NCI-H524 treated with DMSO at 0.1 percent for 48 hours (cell line): ENCODE measurements around the gene SNF8.
"Not testable (repeated sequence)": the region's sequence is repeated elsewhere in the genome, so short reads cannot be mapped to it uniquely, and the experiment has no call there.

ENCODE experiments used
- DNase-seq: peaks from one replicate; lab custom pipeline; 2025; lab: John Stamatoyannopoulos, UW

SNF8 gene

GRCh38 chr17:48944515-48945260 is at the start of gene SNF8:
Gene SNF8, minus strand, starts transcription at chr17:48944842. Its CDS starts 108 bp downstream, at chr17:48944734.
- DNase-seq, result peak; percentile 52

- no peak for DNase-seq
Observed at GRCh38 chr17:48993951-48994350, 49.3 kb upstream of the SNF8 start.

GRCh38 chr17:48993305-48993704 is 48.7 kb upstream of the SNF8 start:
- no peak for DNase-seq

DNA sequence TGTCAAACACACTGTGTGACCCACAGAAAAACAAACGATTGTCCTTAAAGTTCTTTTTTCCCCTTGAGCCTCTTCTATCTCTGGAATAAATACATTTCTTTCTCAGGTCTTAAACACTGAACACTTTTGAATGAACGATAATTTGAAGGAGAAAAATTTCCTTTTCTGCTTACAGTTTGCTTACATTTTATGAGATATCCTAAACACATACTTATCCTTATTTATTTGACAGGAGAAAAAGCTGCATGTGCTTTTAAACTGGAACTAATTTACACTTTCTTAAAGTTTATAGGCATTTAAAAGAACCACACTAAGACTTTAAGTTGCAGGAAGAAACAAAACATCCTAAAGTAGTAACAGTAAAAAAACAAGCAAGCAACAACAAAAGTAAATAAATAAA is 47.8 kb upstream of the SNF8 start:
- no peak for DNase-seq

GRCh38 chr17:48990882-48991357 is 46.3 kb upstream of the SNF8 start:
- no peak for DNase-seq

- DNase-seq, result no peak
Observed at GRCh38 chr17:48989100-48989499, 44.5 kb upstream of the SNF8 start.

GRCh38 chr17:48985436-48986245 is 41.0 kb upstream of the SNF8 start:
- DNase-seq, result no peak

DNA sequence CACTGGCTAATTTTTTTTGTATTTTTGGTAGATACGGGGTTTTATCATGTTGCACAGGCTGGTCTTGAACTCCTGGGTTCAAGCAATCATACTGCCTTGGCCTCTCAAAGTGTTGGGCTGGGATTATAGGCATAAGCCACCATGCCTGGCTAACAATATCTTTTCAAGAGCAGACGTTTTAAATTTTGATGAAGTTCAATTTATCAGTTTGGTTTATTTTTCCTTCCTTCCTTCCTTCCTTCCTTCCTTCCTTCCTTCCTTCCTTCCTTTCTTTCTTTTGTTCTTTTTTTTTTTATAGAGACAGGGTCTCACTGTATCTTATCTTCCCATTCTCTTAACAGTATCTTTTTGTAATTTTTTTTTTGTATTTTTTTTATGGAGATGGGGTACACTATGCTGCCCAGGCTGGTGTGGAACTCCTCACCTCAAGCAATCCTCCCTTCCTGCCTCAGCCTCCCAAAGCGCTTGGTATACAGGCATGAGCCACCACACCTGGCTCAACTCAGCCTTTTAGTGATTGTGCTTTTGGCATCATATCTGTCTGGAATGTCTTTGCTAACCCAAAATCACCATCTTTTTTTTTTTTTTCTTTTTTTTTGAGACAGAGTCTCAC is 37.4 kb upstream of the SNF8 start:
- no peak for DNase-seq

DNA sequence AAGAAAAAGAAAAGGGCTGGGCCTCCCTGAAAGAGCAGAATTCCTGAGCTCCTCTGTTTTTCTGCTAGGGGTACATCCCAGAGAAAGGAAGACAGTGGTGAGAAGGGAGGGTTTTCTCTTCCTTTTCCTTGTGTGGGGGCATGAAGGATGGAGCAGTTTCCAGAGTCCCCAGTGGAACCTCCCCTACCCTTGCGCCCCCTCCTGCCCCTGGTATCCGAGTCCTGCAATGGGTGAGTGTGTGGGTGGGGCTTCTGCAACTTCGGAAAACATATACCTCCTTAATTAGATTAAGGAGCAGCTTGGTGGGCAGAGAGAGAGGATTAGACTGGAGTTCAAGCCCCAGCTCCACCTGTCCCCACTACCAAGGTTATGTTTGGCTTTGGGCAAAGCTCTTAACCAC is 29.2 kb upstream of the SNF8 start:
- DNase-seq, result peak; percentile 75

DNA sequence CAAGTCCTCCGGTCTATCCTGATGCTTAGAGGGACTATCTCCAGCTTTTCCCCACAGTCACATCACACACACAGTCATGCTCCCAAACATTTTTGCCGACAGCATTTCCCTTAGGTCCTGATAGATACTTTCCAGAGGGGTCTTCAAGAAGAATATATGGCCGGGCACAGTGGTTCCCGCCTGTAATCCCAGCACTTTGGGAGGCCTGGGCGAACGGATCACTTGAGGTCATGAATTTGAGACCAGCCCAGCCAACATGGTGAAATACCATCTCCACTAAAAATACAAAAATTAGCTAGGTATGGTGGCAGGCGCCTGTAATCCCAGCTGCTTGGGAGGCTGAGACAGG is 28.1 kb upstream of the SNF8 start:
- DNase-seq, result no peak

DNA sequence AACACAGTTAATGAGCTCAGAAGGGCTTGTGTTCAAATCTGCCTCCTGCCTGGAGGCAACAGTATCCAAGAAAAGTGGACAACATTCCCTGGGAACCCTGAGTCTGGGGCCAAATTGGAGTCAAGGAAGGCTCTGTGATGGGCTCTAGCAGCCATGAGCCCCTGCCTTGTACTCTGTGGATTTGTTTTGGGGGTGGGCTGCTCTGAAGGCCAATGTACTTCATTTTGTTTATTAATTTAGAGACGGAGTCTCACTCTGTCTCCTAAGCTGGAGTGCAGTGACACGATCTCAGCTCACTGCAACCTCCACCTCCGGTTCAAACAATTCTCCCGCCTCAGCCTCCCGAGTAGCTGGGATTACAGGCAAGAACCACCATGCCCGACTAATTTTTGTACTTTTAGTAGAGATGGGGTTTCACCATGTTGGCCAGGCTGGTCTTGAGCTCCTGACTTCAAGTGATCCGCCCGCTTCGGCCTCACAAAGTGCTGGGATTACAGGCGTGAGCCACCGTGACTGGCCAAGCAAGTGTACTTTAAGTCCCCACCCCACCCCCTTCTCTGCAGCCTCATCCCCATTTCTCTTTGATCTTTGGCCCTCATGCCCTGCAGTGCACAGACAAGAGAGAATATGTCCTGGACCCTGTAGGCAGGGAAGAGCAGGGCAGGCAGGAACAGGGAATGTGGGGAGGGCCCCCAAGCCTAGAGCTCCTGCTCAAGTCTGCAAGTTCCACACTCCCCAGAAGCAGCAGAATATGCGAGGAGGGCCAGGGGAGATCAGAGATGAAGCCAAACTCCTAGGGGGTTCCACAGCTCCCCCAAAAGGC is 26.4 kb upstream of the SNF8 start:
- DNase-seq, result no peak

DNA sequence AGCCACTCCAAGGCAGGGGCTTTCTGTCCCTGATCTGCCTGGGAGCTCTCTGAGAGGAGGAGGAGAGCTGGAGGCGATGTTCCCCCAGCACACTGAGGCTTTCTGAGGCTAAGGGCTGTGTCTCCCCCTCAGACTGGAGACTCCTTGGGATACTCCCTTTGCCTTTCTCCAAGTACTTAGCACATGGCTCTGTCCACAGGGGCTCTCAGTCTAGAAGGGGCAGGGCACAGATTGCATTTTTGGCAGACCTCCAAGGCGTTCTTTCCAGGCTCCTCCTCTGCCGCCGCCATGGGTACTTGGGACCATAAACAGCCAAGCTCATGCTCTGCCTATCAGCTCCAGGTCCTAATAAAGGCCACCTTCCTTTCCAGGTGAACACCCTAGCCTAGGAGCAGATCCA is 25.6 kb upstream of the SNF8 start:
- peak; percentile 84 for DNase-seq

DNA sequence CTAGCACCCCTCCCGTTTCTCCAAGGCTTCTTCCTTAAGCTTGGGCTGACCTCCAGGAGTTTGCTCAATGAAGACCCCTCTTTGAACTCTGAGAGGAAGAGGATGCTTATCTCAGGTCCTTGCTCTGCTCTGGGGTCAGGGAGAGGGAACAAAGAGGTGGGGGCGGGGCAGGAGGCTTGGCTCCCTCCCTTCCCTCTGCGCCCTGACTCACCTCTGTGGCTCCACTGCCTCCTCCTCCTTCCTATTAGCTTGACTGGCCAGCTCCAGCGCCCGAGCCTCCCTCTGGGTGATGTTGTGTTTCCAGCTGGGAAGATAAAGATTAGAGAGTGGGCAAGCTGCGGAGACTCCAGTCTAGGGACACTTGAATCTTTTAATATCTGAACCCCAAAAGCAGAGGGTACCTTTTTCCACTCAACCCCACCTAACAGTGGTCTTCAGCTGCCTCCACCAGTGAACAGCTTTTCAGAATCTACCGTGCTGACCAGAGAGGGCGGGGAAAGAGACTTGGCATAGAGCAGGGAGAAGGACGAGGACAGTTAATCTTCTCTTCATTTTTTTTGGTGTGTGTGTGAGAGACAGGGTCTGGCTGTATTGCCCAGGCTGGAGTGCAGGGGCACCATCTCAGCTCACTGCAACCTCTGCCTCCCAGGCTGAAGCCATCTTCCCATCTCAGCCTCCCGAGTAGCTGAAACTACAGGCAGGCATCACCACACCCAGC is 17.0 kb upstream of the SNF8 start:
- no peak for DNase-seq

DNA sequence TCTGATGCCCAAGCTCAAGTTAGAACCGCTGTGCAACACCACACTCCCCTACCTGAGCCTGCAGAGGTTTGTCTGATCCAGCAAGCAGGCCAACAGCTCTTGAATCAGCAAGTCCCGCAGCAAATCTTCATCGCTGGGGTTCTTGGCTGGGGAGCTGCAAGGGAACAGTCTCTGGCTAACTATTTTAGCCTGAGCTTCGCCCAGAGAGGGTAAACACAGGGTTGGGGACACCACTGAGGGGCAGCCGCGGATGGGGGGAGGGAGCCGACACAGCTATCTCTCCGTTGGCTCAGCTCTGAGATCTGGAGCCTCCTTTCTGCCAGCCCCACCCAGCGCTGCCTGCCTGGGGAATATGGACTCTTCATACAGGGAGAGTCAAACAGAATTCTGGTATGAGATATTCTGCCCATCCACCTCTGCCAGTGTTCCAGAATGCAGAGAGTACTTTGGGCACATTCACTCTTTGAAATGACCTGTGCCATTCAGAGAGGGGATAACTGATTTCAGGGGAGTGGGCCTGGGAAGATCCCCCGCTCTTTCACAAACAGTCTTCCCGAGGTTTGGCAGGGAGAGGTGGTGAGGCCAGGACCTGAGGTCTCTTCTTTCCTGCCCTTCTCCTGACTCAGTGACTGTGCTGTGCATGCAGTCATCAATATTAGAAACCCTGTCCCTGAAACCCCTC is 16.3 kb upstream of the SNF8 start:
- DNase-seq, result no peak

- peak; percentile 31 for DNase-seq
Observed at GRCh38 chr17:48954300-48954755, 9.7 kb upstream of the SNF8 start.

DNA sequence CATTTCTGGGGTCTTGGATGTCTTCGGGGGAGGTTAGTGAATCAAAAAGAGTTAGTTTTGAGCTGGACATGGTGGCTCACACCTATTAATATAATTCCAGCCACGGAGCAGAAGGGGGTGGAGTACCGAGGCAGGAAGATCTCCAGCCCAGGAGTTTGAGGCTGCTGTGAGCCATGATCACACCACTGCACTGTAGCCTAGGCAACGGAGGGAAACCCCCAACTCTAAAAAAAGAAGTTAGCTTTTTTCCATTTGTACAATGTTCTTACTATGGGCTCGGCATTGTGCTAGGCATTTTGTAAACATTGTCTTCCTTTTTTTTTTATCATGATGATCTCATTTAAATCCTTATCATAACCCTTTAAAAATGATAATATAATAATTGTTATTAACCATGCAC is 8.3 kb upstream of the SNF8 start:
- no peak for DNase-seq

DNA sequence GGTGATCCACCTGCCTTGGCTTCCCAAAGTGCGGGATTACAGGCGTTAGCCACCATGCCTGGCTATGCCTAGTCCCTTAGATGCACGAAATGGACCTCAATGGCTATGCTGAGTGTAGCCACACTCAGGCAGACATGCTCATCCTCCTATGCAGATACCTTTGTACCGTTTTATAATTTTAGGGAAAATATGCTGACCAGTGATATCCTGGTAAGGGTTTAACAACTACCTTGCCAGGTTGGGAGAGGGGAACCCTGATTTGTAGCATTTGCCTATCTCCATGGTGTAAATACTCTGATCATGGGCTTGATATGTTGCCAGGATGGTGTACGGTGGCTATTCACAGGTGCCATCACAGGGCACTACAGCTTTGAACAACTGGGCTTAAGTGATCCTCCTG is 6.9 kb upstream of the SNF8 start:
- DNase-seq, result no peak

DNA sequence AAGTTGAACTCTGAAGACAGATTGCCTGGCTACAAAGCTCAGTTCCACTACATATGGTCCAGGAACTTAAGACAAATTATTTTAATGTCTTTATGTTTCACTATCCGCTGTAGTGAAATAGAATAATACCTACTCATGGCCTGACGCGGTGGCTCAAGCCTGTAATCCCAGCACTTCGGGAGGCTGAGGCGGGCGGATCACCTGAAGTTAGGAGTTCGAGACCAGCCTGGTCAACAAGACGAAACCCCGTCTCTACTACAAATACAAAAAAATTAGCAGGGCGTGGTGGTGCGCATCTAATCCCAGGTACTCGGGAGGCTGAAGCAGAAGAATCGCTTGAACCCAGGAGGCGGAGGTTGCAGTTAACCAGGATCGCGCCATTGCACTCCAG is 614 bp upstream of the SNF8 start:
- DNase-seq, result not testable (repeated sequence)

- DNase-seq, result no peak
Observed at GRCh38 chr17:48933035-48933434, 11.6 kb downstream of the SNF8 start.

GRCh38 chr17:48930435-48930873 is 14.2 kb downstream of the SNF8 start:
- DNase-seq, result no peak

GRCh38 chr17:48929812-48930165 is 14.9 kb downstream of the SNF8 start:
- DNase-seq, result no peak
